Measurements from ENCODE around the gene TLX3.

- TF ChIP-seq, protein P1, sequence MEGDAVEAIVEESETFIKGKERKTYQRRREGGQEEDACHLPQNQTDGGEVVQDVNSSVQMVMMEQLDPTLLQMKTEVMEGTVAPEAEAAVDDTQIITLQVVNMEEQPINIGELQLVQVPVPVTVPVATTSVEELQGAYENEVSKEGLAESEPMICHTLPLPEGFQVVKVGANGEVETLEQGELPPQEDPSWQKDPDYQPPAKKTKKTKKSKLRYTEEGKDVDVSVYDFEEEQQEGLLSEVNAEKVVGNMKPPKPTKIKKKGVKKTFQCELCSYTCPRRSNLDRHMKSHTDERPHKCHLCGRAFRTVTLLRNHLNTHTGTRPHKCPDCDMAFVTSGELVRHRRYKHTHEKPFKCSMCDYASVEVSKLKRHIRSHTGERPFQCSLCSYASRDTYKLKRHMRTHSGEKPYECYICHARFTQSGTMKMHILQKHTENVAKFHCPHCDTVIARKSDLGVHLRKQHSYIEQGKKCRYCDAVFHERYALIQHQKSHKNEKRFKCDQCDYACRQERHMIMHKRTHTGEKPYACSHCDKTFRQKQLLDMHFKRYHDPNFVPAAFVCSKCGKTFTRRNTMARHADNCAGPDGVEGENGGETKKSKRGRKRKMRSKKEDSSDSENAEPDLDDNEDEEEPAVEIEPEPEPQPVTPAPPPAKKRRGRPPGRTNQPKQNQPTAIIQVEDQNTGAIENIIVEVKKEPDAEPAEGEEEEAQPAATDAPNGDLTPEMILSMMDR (IDR thresholded peaks at IDR 0.05), result no peak
- TF ChIP-seq POLR2AphosphoS5 (IDR thresholded peaks at IDR 0.05), result no peak
- TF ChIP-seq EP300 (IDR thresholded peaks at IDR 0.05), result no peak
- TF ChIP-seq POLR2A (IDR thresholded peaks at IDR 0.05; ENCODE audit: low read depth), result no peak
Measured at GRCh38 chr5:171261904-171262303, 47.1 kb upstream of the TLX3 start.

All from esophagus muscularis mucosa (tissue), 4 donors.